BLaER1 treated with 17β-estradiol and CSF1 and Interleukin-3, amounts not matched to agents 10 nM and 100 nM (cell line): ENCODE measurements around the gene C5orf46.

ENCODE experiments used
- H3K27ac ChIP-seq, 11 experiments: shearing (Covaris generic); formaldehyde crosslinking; 2 replicates each; pipeline ENCODE4 v1.8.1; 2022
- H3K27me3 ChIP-seq, 11 experiments: shearing (Covaris generic); formaldehyde crosslinking; 2 replicates each; pipeline ENCODE4 v1.8.1; 2022
- H3K36me3 ChIP-seq, 11 experiments: shearing (Covaris generic); formaldehyde crosslinking; 2 replicates each; pipeline ENCODE4 v1.8.1; 2022
- H3K4me1 ChIP-seq, 10 experiments: shearing (Covaris generic); formaldehyde crosslinking; 2 replicates each; pipeline ENCODE4 v1.8.1; 2022
- H3K4me2 ChIP-seq, 11 experiments: shearing (Covaris generic); formaldehyde crosslinking; 2 replicates each; pipeline ENCODE4 v1.8.1; 2022
- H3K4me3 ChIP-seq, 10 experiments: shearing (Covaris generic); formaldehyde crosslinking; 2 replicates each; pipeline ENCODE4 v1.8.1; 2022
- H3K9ac ChIP-seq, 11 experiments: shearing (Covaris generic); formaldehyde crosslinking; 2 replicates each; pipeline ENCODE4 v1.8.1; 2022
- H3K9me3 ChIP-seq, 11 experiments: shearing (Covaris generic); formaldehyde crosslinking; replicated peaks in 1 of 11; 2 replicates each; pipeline ENCODE4 v1.8.1; 2022
- H4K20me1 ChIP-seq, 11 experiments: shearing (Covaris generic); formaldehyde crosslinking; 2 replicates each; pipeline ENCODE4 v1.8.1; 2022
- Cebpa-rat ChIP-seq, 11 experiments: shearing (Covaris generic); IDR thresholded peaks; 2 replicates each; pipeline ENCODE4 v1.8.1; 2022

The C5orf46 gene

DNA sequence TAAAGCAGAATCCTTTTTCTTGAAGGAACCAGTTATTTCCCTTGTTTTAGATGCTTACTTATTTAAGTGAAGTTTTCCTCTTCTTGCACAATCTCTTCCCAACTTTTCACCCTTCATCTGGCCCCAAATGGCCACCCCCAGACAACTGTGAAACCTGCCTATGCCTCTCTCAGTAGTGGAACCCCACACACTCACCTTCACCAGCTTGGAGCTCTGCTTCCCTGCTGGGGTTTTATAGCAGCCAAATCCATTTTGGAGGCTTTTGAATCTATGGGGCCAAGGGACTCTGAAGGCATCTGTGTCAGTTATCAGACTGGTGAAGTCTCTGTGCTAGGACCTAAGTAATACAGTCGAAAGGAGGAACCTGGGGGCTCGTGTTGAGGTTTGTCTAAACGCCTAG is 52.0 kb downstream of the C5orf46 start:
- no peaks in the 10 kb centered on the region for H3K9me3 ChIP-seq
- no peaks in the 10 kb centered on the region for H3K27me3 ChIP-seq
- H3K4me2 ChIP-seq: no peak overlapping the region
- no peaks in the 10 kb centered on the region for H3K36me3 ChIP-seq
- H3K9ac ChIP-seq: no peak overlapping the region
- TF ChIP-seq Cebpa-rat (IDR thresholded peaks at IDR 0.05): no peak
- H3K27ac ChIP-seq: no peak overlapping the region
- H3K4me3 ChIP-seq: no peak overlapping the region
- H4K20me1 ChIP-seq: no peaks in the 10 kb centered on the region
- H3K4me1 ChIP-seq: peaks cover 0 to 14% (median 0%) of the 10 kb centered on the region in 10 experiments; a peak in 7 of 20 replicates

- peak overlapping the region in 2 of 11 experiments; percentile 14 to 28; a peak in 1 of 22 replicates for H3K4me2 ChIP-seq
- no peak overlapping the region for H3K27ac ChIP-seq
- H3K9ac ChIP-seq: no peak overlapping the region
- no peaks in the 10 kb centered on the region for H3K9me3 ChIP-seq
- TF ChIP-seq Cebpa-rat (IDR thresholded peaks at IDR 0.05): no peak
- H3K27me3 ChIP-seq: no peaks in the 10 kb centered on the region
- no peak overlapping the region for H3K4me3 ChIP-seq
- no peaks in the 10 kb centered on the region for H3K36me3 ChIP-seq
- peaks cover 0 to 14% (median 0%) of the 10 kb centered on the region in 10 experiments; a peak in 7 of 20 replicates for H3K4me1 ChIP-seq
- no peaks in the 10 kb centered on the region for H4K20me1 ChIP-seq
These were observed 52.9 kb downstream of the C5orf46 start for GRCh38 chr5:147853372-147853987.

DNA sequence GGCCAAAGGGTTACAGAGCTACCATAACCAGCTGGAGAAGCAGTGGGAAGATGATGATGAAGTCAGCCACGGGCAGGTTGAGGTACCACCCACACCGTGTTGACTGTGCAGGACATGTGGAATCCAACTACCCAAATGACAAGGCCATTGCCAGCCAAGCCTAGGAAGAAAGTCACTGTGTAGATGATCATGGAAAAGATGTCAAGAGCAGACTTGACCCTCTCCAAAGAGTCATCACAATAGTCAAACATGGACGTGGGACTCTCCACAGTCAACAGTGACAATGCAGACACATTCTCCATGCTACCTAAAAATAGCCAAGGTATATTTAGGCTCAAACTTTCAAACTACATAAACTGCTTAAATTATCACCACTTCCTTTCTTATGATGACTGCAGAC is 54.0 kb downstream of the C5orf46 start:
- Histone ChIP-seq H3K4me2 (peak overlapping the region in 4 of 11 experiments; percentile 0 to 10 (median 7); a peak in 1 of 22 replicates), H3K9ac (no peak overlapping the region), H3K9me3 (no peaks in the 10 kb centered on the region), H3K27me3 (no peaks in the 10 kb centered on the region), H3K4me3 (no peak overlapping the region), H3K36me3 (no peaks in the 10 kb centered on the region), H3K27ac (no peak overlapping the region), H4K20me1 (no peaks in the 10 kb centered on the region), H3K4me1 (peaks cover 0 to 14% (median 0%) of the 10 kb centered on the region in 10 experiments; a peak in 7 of 20 replicates)
- no peak for TF ChIP-seq Cebpa-rat (IDR thresholded peaks at IDR 0.05)

DNA sequence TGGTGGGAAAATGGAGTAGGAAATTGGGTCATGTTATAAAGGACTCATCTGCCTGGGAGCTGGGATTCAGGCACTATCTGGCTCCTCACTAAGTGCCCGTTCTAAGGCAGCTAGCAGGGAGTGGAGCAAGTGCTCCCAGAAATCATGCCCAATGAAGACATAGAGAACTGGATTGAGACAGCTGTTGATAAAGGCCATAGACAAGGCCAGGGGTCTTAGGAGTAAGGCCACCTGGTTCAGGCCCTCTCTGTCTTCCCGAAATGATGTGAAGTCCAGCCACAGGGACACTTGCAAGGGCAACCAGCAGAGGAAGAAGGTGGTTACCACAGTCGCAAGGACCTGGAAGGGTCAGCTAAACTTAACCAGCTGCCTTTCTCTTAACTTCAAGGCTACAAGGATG is 54.8 kb downstream of the C5orf46 start:
- H3K4me2 ChIP-seq: no peak overlapping the region
- no peaks in the 10 kb centered on the region for H3K9me3 ChIP-seq
- peaks cover 0 to 14% (median 0%) of the 10 kb centered on the region in 10 experiments; a peak in 7 of 20 replicates for H3K4me1 ChIP-seq
- no peak for TF ChIP-seq Cebpa-rat (IDR thresholded peaks at IDR 0.05)
- no peaks in the 10 kb centered on the region for H4K20me1 ChIP-seq
- no peaks in the 10 kb centered on the region for H3K36me3 ChIP-seq
- H3K27me3 ChIP-seq: no peaks in the 10 kb centered on the region
- no peak overlapping the region for H3K27ac ChIP-seq
- no peak overlapping the region for H3K4me3 ChIP-seq
- no peak overlapping the region for H3K9ac ChIP-seq

GRCh38 chr5:147849226-147849625 is 57.1 kb downstream of the C5orf46 start:
- no peak overlapping the region for H3K4me2 ChIP-seq
- no peak overlapping the region for H3K9ac ChIP-seq
- peaks cover 0 to 14% (median 0%) of the 10 kb centered on the region in 10 experiments; a peak in 7 of 20 replicates for H3K4me1 ChIP-seq
- H3K27me3 ChIP-seq: no peaks in the 10 kb centered on the region
- no peak overlapping the region for H3K4me3 ChIP-seq
- no peak for TF ChIP-seq Cebpa-rat (IDR thresholded peaks at IDR 0.05)
- no peak overlapping the region for H3K27ac ChIP-seq
- no peaks in the 10 kb centered on the region for H4K20me1 ChIP-seq
- H3K36me3 ChIP-seq: no peaks in the 10 kb centered on the region
- no peaks in the 10 kb centered on the region for H3K9me3 ChIP-seq

- no peaks in the 10 kb centered on the region for H4K20me1 ChIP-seq
- no peaks in the 10 kb centered on the region for H3K36me3 ChIP-seq
- H3K9ac ChIP-seq: no peak overlapping the region
- no peaks in the 10 kb centered on the region for H3K9me3 ChIP-seq
- H3K4me2 ChIP-seq: no peak overlapping the region
- no peak for TF ChIP-seq Cebpa-rat (IDR thresholded peaks at IDR 0.05)
- H3K4me1 ChIP-seq: no peaks in the 10 kb centered on the region
- no peak overlapping the region for H3K4me3 ChIP-seq
- H3K27ac ChIP-seq: no peak overlapping the region
- no peaks in the 10 kb centered on the region for H3K27me3 ChIP-seq
These were observed 60.7 kb downstream of the C5orf46 start for GRCh38 chr5:147845618-147846017.

DNA sequence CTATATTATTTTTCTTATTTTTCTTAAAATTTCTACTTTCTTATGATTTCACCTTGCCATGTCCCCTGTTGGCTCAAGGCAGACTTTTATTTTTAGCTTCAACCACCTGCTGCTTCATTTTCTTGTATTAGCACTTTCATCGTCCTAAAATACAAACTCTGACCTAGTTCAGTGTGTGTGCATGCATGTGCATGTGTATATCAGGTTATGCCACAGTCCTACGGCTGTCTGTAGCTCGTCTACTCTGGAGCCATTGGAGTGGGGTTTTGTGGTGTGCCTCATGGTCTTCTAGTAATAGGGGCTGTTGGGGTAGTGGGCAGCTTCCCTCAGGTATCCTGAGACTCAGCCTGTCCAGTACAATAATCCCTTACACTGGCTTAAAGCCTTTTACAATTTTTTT is 61.5 kb downstream of the C5orf46 start:
- Histone ChIP-seq H4K20me1 (no peaks in the 10 kb centered on the region), H3K9me3 (no peaks in the 10 kb centered on the region), H3K36me3 (no peaks in the 10 kb centered on the region), H3K9ac (no peak overlapping the region), H3K4me2 (no peak overlapping the region), H3K4me3 (no peak overlapping the region), H3K4me1 (no peaks in the 10 kb centered on the region), H3K27ac (no peak overlapping the region), H3K27me3 (no peaks in the 10 kb centered on the region)
- TF ChIP-seq Cebpa-rat (IDR thresholded peaks at IDR 0.05): no peak

DNA sequence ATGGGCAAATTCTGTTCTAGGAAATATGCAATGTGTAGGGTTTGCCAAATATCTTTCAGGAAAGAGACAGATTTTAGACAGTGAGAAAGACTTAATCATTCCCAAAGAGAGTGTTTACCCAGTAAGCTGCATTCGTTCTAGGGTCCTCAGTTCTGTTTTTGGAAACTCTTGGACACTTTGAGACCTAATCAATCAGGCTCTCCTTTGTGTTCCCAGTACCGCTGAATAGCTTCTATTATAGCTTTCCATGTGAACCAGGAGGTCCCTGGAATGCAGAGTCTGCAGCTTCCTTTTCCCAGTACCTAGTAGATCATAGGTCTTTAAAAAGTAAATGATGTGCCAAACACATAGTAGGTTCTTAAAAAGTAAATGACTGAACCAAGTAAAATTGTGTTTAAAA is 63.5 kb downstream of the C5orf46 start:
- no peaks in the 10 kb centered on the region for H3K36me3 ChIP-seq
- H3K9me3 ChIP-seq: peaks cover 0 to 12% (median 0%) of the 10 kb centered on the region in 11 experiments; a peak in 5 of 22 replicates
- H3K4me1 ChIP-seq: no peaks in the 10 kb centered on the region
- no peak for TF ChIP-seq Cebpa-rat (IDR thresholded peaks at IDR 0.05)
- H4K20me1 ChIP-seq: no peaks in the 10 kb centered on the region
- H3K4me2 ChIP-seq: no peak overlapping the region
- H3K4me3 ChIP-seq: no peak overlapping the region
- H3K27ac ChIP-seq: no peak overlapping the region
- no peak overlapping the region for H3K9ac ChIP-seq
- no peaks in the 10 kb centered on the region for H3K27me3 ChIP-seq
